GM12865 (cell line): ENCODE data around the gene COA1.
A peak's percentile ranks its signal among the peaks of the same experiment; 100 is the strongest.

Experiments used
- DNase-seq: peaks from one replicate; pipeline ENCODE4 v3.0.0; 2010; ENCODE audit warnings: low read depth
- H3K4me3 ChIP-seq: 2 replicates; pipeline ENCODE4 v1.5.1; 2011; ENCODE audit warnings: mild to moderate bottlenecking, low read depth, low read length, control low read depth
- CTCF ChIP-seq: IDR thresholded peaks from 2 replicates; pipeline ENCODE4 v1.5.1; 2011; ENCODE audit warnings: low read length, control low read depth, low read depth, inconsistent platforms; ENCODE audit not compliant: insufficient read depth; ENCODE audit errors: missing control alignments

COA1 gene

GRCh38 chr7:43645699-43646226 is 83.6 kb downstream of the COA1 start:
- peak overlapping the region; percentile 38 for H3K4me3 ChIP-seq
- no peak for TF ChIP-seq CTCF

GRCh38 chr7:43643846-43644245 is 85.5 kb downstream of the COA1 start:
- H3K4me3 ChIP-seq = no peak overlapping the region
- no peak for TF ChIP-seq CTCF
- no peak for DNase-seq

More at GRCh38 chr7:43645699-43646226, 83.6 kb downstream of the COA1 start:
- DNase-seq = no peak

- TF ChIP-seq CTCF = no peak
- DNase-seq = no peak
- no peak overlapping the region for H3K4me3 ChIP-seq
These were observed 86.3 kb downstream of the COA1 start for GRCh38 chr7:43642897-43643630.

- no peak overlapping the region for H3K4me3 ChIP-seq
- DNase-seq = no peak
- no peak for TF ChIP-seq CTCF
These were observed 88.6 kb downstream of the COA1 start for GRCh38 chr7:43640679-43641078.

GRCh38 chr7:43639858-43640491 is 89.3 kb downstream of the COA1 start:
- no peak for TF ChIP-seq CTCF
- no peak overlapping the region for H3K4me3 ChIP-seq
- DNase-seq = no peak

- H3K4me3 ChIP-seq = no peak overlapping the region
- no peak for DNase-seq
- no peak for TF ChIP-seq CTCF
These were observed 92.1 kb downstream of the COA1 start for GRCh38 chr7:43637114-43637806.
